HG02588 (cell line): Measurements from ENCODE around the gene CEP68.
"Not testable (repeated sequence)": the region's sequence is repeated elsewhere in the genome, so short reads cannot be mapped to it uniquely, and the experiment has no call there.

Source experiments
- ATAC-seq: cut with Tn5 transposase; IDR thresholded peaks from one replicate; pipeline ENCODE4 v1.9.1; 2021; ENCODE audit warnings: mild to moderate bottlenecking, moderate library complexity; ENCODE audit not compliant: unreplicated experiment

The CEP68 gene

DNA sequence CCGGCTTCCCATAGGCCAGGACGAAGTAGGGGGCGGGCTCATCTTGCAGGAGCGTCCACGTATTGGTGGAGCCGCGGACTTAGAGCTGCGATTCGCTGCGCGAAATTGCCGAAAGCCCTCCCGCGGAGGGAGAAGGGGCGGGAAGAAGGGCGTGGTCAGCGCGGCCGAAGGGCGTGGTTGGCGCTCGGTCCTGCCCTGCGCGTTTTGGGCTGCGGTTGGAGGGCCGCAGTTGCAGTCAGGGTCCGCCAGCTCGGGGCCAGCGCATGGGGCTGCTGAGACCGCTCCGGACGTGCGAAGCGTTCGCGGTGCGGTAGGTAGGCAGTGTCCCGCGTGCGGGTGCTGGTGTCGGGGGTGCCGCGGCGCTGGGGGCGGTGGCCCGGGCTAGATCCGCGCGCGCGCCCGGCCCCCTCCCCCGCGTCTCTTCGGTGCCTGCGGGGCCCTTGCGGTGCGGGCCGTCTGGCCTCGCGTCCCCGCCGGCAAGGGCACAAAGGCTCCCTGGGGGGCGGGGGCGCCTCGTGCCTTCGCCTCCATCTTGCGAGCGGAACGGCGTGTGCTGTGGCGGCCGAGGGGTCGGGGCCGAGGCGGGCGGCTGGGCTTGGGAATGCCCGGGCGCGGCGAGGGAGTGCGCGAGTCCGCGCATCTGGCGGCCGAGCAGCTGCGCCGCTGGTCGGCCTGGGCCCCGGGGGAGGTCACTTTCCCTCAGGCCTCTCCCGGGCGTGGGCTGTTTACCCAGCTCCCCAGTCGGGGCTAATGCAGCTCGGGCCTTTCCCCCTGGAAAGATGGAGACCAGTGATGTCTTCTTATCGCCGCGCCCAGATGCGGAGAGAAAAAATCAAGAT, at the start of gene CEP68:
Gene CEP68, plus strand, starts transcription at position 202 of the 839 bp plus-strand sequence. CDS start 13,029 bp downstream, outside the sequence.
- ATAC-seq = peak; percentile 85

DNA sequence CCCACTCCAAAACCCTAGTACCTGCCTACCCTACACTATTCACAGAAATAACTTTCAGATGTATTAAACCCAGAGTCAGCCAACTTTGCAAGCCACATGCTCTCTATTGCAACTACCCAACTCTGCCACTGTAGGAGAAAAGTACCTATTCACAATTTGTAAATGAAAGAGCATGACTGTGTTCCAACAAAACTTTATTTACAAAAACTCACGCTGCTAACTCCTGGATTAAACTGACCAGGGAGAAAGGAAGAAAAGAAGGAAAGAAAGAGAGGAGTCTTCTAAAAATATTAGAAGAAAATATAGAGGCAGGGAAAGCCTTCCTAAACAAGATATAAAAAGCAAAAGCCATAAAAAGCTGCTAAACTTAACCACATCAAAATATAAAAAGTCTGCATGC, 42.4 kb upstream of the CEP68 start:
- no peak for ATAC-seq

DNA sequence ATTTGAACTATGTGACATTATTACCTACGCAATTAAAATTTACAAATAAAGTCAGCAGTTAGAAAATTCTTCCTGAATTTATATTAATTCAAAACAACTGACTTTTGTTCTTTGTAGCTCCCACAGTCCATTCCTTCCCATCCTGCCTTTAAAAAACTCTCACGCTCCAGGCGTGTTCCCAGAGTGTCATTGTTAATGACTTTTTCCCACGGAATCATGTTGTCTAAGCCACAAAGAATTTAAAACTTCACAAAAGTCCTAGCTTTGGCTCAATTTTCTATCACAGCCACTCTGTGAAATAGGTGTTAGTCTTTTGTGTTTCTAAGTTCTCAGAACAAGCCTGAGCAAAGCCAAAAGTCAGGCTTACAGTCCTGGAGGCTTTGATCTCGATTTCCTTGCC, 40.5 kb upstream of the CEP68 start:
- ATAC-seq = no peak

GRCh38 chr2:65016789-65017188, 39.4 kb upstream of the CEP68 start:
- ATAC-seq = peak; percentile 51

DNA sequence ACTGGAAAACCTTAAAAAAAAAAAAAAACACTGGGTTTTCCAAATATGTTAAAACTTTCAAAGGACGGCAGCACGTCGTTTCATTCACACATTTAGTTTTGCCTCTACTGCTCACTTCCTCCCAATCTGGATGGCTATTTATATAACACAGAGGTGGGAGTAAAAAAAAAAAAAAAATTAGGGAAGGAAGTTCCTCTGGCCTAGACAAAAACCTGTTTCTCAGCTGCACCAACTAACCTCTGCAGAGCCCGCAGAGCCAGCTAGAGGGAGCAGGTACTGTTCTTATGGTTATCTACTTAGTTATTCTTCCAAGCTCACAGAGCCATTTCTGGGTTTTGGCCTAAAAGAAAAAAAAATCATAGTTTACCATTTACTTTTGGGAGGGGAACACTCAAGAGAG, 38.9 kb upstream of the CEP68 start:
- ATAC-seq = no peak

GRCh38 chr2:65018141-65018582, 38.1 kb upstream of the CEP68 start:
- no peak for ATAC-seq

- no peak for ATAC-seq
These were observed 37.2 kb upstream of the CEP68 start for GRCh38 chr2:65019010-65019409.

DNA sequence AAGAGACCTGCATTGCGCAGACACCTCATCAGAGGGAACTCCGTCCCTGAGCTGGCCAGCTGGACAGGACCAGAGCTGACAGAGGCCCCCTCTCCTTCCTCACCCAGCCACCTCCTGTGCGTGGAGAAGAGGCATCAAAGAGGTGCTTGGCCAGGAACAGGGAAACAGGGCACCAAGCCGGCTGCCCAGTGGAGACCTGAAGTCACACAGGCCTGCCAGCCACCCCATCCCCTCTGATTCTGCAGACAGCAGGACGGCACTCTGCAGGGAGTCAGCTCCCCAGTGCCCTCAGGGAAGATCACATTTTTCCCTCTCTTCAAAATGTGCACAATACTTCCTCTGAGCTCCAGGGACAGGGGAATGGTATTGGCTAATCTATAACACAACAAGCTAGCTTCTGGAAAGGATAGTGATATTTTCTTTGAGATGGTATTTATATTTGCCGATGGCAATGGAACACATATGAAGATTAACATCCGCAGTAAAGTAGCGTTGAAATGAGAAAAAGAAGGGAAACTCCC, 36.5 kb upstream of the CEP68 start:
- no peak for ATAC-seq

GRCh38 chr2:65020251-65020650, 36.0 kb upstream of the CEP68 start:
- not testable (repeated sequence) for ATAC-seq

DNA sequence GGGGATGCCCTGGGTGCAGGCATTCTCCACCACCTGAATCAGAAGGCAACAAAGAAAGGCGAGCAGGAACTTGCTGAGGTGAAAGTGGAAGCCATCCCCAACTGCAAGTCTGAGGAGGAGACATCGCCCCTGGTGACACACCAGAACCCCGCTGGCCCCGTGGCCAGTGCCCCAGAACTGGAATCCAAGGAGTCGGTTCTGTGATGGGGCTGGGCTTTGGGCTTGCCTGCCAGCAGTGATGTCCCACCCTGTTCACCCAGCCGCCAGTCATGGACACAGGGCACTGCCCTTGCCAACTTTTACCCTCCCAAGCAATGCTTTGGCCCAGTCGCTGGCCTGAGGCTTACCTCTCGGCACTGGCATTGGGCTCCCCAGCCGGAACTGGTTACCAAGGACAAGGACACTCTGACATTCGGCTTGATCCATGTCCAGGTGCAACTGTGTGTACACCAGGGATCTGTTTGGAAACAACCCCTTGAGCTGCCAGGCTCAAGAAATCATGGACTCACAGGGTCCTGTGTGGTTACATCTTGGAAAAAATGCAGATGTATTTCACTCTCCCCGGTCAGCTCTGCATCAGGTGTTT, 35.2 kb upstream of the CEP68 start:
- ATAC-seq = no peak

- ATAC-seq = no peak
These were observed 34.5 kb upstream of the CEP68 start for GRCh38 chr2:65021709-65022108.

DNA sequence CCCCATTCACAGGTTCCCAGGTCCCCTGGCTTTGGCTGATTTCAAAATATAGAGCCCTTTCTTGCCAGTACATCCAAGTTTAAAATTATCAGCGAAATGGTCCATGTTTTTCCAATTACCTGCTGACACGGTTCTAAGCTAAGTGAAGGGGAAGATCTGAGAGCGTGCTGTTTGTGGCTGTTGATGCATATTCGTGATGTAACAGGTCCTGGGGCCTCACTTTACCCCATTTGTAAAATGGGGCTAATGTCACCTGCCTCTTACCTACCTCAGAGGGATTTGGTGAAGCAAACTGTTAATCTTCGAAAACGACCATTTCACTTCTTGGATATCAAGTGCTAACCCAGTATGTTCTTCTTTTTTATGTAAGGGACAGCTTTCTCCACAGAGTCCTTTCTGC, 34.0 kb upstream of the CEP68 start:
- ATAC-seq = no peak

DNA sequence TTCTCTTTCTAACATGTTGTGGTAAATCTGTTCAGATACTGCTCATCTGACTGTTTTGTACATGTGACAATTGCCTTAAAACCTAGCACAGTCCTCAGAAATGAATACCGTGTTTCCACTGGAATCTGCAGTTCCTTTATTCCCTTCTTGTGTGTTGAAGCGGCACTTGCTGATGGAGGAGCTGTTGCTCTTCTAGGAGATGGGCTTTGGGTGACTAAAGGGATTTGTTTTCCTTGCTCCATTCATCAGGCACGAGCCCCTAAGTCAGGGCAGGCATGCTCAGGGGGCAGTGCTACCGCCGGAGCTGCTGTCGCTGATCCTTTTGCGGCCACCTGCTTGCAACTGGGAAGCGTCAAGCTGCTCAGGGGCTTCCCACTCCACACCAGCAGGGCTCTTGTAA, 32.5 kb upstream of the CEP68 start:
- ATAC-seq = no peak

DNA sequence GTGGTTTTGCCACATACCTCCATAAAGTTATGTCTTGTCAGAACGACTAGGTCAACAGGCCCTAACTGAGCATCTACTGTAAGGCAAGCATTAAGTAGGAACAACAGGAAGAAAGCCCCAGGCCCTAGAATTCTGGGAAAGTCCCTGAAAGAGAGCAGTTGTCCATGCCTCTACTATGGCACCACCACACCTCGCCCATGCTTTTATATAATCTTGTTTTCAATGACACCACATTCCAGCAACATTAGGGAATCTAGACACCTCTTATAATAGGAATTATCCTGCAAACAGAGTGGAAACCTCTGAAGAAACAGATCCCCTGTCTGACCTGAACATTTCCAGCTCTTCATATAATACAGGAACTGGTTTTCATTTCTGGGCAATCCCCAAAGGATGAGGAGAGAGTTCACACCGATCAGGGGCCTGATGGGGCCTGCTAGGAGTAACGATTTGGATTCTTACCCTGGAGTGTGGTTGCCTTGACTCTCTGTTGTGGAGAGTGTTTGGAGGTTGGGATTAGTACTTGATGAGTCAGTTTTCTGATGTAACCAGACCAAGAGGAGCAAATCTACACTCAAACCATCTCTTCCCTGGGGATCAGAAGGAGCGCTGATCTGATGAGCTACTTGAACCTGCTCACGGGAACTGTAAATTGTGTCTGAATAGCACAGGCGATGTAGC, 31.9 kb upstream of the CEP68 start:
- no peak for ATAC-seq

DNA sequence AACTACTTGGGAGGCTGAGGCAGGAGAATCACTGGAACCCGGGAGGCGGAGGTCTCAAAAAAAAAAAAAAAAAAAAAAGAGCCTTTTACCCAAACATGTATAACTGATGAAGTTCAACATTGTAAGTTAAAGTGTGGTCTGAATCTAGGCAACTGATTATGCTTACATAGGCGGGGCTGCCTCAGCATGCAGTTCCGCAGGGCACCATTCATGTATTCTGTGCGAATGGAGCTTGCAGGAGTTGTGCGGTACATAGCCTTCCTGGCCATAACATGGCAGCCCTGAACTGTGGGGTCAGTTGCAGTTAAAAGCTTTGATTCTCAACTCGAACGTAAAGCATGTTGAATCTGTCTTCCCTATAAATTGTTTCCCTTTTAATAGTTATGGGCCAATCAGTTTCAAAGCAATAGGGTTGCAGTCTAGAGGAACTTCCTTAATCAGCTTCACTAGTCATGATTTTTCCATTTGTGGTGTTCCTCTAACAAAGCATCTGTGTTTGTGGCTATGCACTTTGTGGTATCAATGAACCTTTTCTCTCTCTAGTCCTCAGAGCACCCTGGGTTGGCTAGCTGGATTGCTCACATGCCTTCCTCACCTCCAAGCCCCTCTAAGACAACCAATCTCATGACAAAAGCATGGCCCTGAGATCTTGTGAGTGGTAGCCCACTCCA, 30.6 kb upstream of the CEP68 start:
- ATAC-seq = no peak

GRCh38 chr2:65026154-65026553, 30.1 kb upstream of the CEP68 start:
- ATAC-seq = no peak

DNA sequence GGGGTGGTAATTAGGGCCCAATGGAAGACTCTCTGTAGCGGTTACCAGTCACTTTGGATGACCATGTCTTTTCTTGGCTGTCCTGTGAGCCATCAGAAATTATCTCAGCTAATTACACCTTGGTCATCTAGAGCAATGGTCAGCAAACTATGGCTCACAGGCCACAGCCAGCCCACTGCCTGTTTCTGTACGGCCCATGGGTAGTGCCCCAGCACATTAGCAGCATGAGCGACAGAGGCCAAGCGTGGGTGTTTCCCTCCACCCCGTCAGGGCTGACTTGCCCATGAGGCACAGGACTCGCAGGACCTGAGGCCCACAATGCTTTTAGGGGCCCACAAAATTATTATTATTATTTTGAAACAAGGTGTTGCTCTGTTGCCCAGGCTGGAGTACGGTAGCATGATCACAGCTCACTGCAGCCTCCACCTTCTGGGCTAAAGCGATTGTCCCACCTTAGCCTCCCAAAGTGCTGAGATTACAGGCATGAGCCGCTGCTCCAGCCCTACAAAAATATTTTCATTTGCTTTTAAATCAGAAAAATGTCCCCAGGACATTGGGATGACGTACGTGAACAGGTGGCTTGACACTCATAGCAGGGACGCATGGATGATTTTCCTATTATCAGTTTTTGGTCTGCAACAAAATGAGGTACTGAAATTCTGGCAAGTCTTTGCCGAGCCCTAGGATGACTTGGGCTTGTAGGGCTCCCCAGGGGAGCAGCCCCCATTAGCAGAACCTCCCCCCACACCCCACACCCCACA, 29.3 kb upstream of the CEP68 start:
- ATAC-seq = no peak

- ATAC-seq = no peak
These were observed 28.5 kb upstream of the CEP68 start for GRCh38 chr2:65027616-65028244.

DNA sequence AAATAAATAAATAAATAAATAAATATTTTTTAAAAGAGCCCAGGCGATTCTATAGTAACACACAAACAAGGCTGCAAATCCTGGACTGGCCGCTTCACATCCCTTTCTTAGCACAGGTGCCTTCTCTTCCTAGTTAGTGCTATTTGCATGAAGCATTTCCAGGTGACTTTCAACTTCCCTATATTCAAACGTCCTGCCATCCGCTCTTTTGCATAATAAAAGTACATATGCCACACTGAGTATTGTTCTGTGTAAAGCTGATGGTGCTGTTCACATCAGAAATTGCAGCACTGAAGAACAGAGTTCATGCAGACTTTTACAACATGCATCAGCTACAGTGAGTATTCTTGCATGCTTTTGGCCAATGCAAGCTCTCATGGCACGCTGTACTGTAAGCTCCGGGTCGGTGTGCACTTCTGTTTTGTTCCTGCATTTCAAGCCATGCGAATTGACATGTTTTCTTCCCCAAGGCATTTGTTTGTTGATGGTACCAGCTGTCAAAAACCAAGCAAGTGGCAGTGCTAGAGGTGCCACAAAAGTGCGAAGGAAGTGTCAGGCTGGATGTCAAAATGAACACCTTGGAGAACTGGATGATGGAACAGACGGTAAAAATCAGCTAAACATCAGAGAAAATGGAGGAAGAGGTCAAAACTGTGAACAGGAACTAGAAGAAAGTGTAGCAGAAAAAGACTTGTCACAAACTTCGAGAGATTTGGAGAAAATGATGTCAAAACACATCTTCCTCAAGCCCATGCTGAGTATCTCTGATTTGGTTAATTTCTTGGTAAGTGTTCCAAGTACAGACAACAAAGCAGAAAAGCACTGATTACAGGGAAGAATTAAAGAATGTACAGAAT, 25.5 kb upstream of the CEP68 start:
- no peak for ATAC-seq
